ENCODE results near the gene CBLB.

GRCh38 chr3:105829229-105829628, 39.6 kb downstream of the CBLB start:
- TF ChIP-seq CTCF (conservative IDR thresholded peaks at IDR 0.05; ENCODE audit: low read length) (no peak), EZH2phosphoT487 (IDR thresholded peaks at IDR 0.05; ENCODE audit: borderline replicate concordance, low read depth, low read length) (no peak)

All from OCI-LY7 (cell line).